Activated B cell treated with CpG ODN at 0.5 μM for 24 hours (primary cell): ENCODE measurements around the gene SERPINI1. TPM values are rescaled to one million over a fixed set of nuclear protein-coding genes. Genes with fewer than 3 reads are reported as not detected.

Experiments
- ATAC-seq: fragments of 200-7000 bp; cut with Tn5 transposase; one replicate; pipeline ENCODE4 v1.10.0; 2021; ENCODE audit warnings: low read depth, mild to moderate bottlenecking, moderate library complexity
- CTCF ChIA-PET: fragments of 350-600 bp; sonication (Branson Sonifier 250); formaldehyde crosslinking; loops from one replicate; lab custom pipeline; 2021; ENCODE audit warnings: antibody characterized with exemption; lab: Charles Lee
- POLR2A ChIA-PET: fragments of 350-600 bp; sonication (Branson Sonifier 250); formaldehyde crosslinking; loops from one replicate; lab custom pipeline; 2021; ENCODE audit warnings: antibody characterized with exemption; lab: Charles Lee
- DNase-seq: peaks from one replicate; pipeline ENCODE4 v3.0.0; 2022
- H3K27ac Mint-ChIP-seq: one replicate; pipeline ENCODE4 v1.8.0; 2020; ENCODE audit warnings: mixed read lengths
- H3K27me3 Mint-ChIP-seq: one replicate; pipeline ENCODE4 v1.8.0; 2021; ENCODE audit warnings: mixed read lengths
- H3K36me3 Mint-ChIP-seq: one replicate; pipeline ENCODE4 v1.8.0; 2021; ENCODE audit warnings: low read depth, mixed read lengths
- H3K4me1 Mint-ChIP-seq: one replicate; pipeline ENCODE4 v1.8.0; 2021; ENCODE audit warnings: mixed read lengths
- H3K4me3 Mint-ChIP-seq: one replicate; pipeline ENCODE4 v1.8.0; 2020; ENCODE audit warnings: mild to moderate bottlenecking, mixed read lengths
- H3K9me3 Mint-ChIP-seq: one replicate; pipeline ENCODE4 v1.8.0; 2020; ENCODE audit warnings: mixed read lengths
- intact Hi-C: fragments of 100-400 bp; cut with micrococcal nuclease; formaldehyde crosslinking; loops from one replicate; pipeline ENCODE4 v1.15.1; 2024
- total RNA-seq: library from RNA; stranded (reverse); gene quantifications from 2 replicates; pipeline ENCODE4 v1.2.3, GENCODE V29; 2022
- TF ChIP-seq, protein P1 (sequence below): fragments of 200-600 bp; IDR thresholded peaks from one replicate; pipeline ENCODE4 v1.8.0; 2022; ENCODE audit warnings: antibody characterized with exemption, mild to moderate bottlenecking

The SERPINI1 gene
- total RNA-seq, 1 donor from 2014 or later, result 1.8 TPM

DNA sequence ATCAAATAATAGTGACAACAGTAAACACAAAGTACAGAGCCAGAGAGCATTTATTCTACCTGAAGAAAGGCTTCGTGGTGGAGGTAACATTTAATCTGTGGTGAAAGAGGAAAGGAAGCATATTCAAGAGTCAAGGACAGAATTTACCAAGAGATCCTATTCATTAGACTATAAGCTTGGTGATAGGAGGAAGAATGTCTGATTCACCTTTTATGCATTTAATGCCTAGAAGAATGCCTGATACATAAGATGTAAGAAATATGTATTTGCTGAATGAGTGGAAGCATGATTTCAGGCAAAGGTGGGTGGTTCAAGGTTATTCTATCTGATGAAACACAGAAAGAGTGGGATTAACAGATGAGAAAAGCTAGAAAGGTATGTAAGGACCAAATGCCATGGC is 119.8 kb downstream of the SERPINI1 start:
- TF ChIP-seq, protein P1, sequence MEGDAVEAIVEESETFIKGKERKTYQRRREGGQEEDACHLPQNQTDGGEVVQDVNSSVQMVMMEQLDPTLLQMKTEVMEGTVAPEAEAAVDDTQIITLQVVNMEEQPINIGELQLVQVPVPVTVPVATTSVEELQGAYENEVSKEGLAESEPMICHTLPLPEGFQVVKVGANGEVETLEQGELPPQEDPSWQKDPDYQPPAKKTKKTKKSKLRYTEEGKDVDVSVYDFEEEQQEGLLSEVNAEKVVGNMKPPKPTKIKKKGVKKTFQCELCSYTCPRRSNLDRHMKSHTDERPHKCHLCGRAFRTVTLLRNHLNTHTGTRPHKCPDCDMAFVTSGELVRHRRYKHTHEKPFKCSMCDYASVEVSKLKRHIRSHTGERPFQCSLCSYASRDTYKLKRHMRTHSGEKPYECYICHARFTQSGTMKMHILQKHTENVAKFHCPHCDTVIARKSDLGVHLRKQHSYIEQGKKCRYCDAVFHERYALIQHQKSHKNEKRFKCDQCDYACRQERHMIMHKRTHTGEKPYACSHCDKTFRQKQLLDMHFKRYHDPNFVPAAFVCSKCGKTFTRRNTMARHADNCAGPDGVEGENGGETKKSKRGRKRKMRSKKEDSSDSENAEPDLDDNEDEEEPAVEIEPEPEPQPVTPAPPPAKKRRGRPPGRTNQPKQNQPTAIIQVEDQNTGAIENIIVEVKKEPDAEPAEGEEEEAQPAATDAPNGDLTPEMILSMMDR, result no peak
- ChIA-PET POLR2A (no interaction called here), CTCF (interaction anchor here (1.1 to 1.5 kb wide), 2 partner anchors 26 to 475 kb away, joined by 3 to 4 read pairs; partner anchors contain the start of gene ZBBX)
- Mint-ChIP-seq H3K27me3 (no peaks in the 10 kb centered on the region), H3K4me1 (peaks cover 8% of the 10 kb centered on the region), H3K27ac (no peak overlapping the region), H3K9me3 (no peaks in the 10 kb centered on the region), H3K4me3 (no peak overlapping the region), H3K36me3 (no peaks in the 10 kb centered on the region)
- no peak for DNase-seq
- intact Hi-C loops, result no loop called here
- no peak for ATAC-seq

DNA sequence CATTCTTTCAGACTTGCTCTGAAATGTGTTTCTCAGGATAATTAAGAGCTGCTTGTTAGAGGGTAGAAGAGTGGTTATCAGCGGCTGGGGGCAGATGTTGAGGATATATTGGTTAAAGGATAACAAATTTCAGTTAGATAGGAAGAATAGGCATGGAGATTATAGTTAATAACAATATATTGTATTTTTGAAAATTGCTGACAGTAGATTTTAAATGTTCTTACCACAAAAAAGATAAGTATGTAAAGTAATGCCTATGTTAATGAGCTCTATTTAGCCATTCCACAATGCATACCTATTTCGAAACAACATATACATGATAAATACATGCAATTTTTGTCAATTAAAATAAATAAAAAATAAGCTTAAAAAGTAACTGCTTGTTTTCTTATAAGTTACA is 123.3 kb downstream of the SERPINI1 start:
- Mint-ChIP-seq H3K27ac (no peak overlapping the region), H3K4me1 (peaks cover 29% of the 10 kb centered on the region), H3K4me3 (no peak overlapping the region), H3K27me3 (no peaks in the 10 kb centered on the region), H3K9me3 (no peaks in the 10 kb centered on the region), H3K36me3 (no peaks in the 10 kb centered on the region)
- TF ChIP-seq, protein P1, result no peak
- ATAC-seq, result no peak
- no peak for DNase-seq
- POLR2A ChIA-PET, result no interaction called here
- intact Hi-C loops, result no loop called here
- CTCF ChIA-PET, result no interaction called here

DNA sequence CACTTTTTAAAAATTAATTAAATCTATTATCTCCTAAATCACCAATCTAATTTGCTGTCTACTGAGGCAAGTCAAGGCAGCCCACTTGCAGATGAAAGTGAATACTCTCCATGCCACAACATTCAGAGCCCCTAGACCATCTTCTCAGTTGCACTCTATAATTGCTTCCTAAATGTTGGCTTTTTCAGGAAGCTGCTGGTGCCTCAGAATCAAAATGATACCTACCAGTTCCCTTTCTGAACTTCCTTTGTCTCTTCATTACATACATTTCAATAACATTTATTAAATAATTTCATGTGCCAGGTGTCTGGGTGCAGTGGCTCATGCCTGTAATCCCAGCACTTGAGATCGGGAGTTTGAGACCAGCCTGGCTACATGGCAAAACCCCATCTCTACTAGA is 124.1 kb downstream of the SERPINI1 start:
- Mint-ChIP-seq H3K27me3 (no peaks in the 10 kb centered on the region), H3K36me3 (no peaks in the 10 kb centered on the region), H3K4me1 (peaks cover 32% of the 10 kb centered on the region), H3K27ac (no peak overlapping the region), H3K4me3 (no peak overlapping the region), H3K9me3 (no peaks in the 10 kb centered on the region)
- TF ChIP-seq, protein P1, result no peak
- ChIA-PET CTCF (interaction anchor here (1.4 kb wide), 1 partner anchor 9 kb away, joined by 3 read pairs; no protein-coding TSS in a partner anchor), POLR2A (no interaction called here)
- intact Hi-C loops, result no loop called here
- DNase-seq (no peak), ATAC-seq (no peak)

DNA sequence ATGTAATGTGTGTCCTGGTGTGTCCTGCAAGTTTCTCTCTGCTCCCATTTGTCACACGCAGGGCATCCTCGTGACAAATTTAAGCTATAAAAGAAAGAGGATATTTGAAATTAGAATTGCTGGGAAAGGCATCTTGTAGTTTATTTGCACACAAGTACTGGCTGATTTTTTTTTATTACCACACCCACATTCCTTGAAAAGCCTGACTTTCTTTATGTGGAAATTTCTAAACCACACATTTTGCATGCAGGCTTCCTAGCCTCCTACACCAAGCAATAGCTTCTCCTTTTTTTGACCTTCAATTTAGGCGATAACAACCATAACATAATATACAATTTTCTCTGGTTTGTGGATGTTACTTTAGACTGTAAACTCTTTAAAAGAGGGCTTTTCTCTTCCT is 126.1 kb downstream of the SERPINI1 start:
- no peak for DNase-seq
- TF ChIP-seq, protein P1, result no peak
- CTCF ChIA-PET, result no interaction called here
- intact Hi-C loops, result no loop called here
- H3K27ac Mint-ChIP-seq, result no peak overlapping the region
- H3K27me3 Mint-ChIP-seq, result no peaks in the 10 kb centered on the region
- no peak for ATAC-seq
- H3K36me3 Mint-ChIP-seq, result no peaks in the 10 kb centered on the region
- POLR2A ChIA-PET, result interaction anchor here (0.6 kb wide), 1 partner anchor 136 kb away, joined by 3 read pairs; no protein-coding TSS in a partner anchor
- peaks cover 32% of the 10 kb centered on the region for H3K4me1 Mint-ChIP-seq
- no peaks in the 10 kb centered on the region for H3K9me3 Mint-ChIP-seq
- no peak overlapping the region for H3K4me3 Mint-ChIP-seq

DNA sequence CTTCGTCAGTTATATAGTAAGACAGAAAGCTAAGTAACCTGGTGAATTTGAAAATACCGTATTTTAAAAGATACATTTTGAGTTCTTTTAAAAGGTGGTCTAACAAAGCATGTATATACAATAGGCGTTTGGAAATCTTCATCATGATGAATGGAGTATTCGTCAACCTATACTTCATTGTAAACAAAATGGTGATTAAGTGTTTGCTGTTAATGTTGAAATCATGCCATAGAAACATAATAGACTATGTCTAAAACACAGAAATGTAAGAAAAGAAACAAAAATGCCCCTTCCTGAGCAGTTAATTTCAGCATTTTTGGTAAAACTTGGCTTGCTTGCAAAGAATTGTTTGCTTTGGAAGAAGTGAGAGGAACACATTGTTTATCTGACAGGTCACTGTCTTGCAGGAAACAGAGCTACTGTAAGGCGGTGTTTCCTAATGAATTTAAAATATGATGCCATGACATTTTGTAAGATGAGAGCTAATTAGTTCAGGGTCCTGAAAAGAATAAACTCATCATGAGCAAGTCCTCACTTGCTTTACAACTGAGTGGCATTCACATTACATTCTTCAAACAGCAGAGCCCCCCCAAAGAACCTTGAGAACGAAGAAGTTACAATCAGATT is 126.7 kb downstream of the SERPINI1 start:
- POLR2A ChIA-PET, result interaction anchor here (0.6 kb wide), 2 partner anchors 137 to 1902 kb away, joined by 3 read pairs; no protein-coding TSS in a partner anchor
- no peaks in the 10 kb centered on the region for H3K9me3 Mint-ChIP-seq
- H3K4me3 Mint-ChIP-seq, result no peak overlapping the region
- H3K36me3 Mint-ChIP-seq, result no peaks in the 10 kb centered on the region
- intact Hi-C loops, result no loop called here
- H3K27me3 Mint-ChIP-seq, result no peaks in the 10 kb centered on the region
- TF ChIP-seq, protein P1, result no peak
- no peak overlapping the region for H3K27ac Mint-ChIP-seq
- H3K4me1 Mint-ChIP-seq, result peaks cover 32% of the 10 kb centered on the region
- DNase-seq (no peak), ATAC-seq (no peak)
- CTCF ChIA-PET, result no interaction called here
